ENCODE measurements around the gene IL19.

The IL19 gene, protein sequence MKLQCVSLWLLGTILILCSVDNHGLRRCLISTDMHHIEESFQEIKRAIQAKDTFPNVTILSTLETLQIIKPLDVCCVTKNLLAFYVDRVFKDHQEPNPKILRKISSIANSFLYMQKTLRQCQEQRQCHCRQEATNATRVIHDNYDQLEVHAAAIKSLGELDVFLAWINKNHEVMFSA

DNA sequence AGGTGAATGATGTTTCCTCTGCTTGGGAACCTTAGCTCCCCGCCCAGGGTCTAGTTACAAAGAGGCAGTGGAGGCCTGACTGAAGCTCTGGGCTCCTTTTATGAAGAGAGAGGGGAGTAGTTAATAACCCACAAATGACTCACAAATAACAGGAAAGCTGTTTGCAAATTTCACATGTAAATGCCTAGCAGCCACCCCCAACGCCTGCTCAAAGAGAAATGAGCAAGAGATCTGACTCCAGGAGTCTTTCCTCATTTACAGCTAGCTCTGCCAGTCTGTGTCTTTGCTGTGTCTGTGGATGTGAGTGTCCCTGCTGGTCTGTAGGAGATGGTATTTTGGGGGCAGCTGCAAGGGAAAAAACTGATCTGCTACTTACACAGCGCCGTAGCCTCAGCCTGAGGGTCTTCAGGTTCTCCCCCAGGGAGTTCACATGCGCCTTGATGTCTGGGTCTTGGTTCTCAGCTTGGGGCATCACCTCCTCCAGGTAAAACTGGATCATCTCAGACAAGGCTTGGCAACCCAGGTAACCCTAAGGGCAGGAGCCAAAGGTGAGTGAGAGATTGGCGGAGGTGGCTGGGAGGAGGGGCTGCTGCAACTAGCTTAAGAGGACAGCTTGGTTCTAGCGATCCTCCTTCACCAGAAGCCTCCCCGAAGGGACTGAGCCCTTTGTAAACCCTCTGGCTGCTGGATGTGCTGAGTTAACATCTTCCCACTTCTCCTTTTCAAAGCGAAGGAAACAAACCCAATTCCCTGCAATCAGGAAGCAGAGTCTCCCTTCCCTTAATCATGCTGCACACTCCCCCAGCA lies at the start of gene IL19:
TSS of gene IL19 (plus strand) at position 243 of the 807 bp plus-strand sequence. CDS start 65,890 bp downstream, outside the sequence.
- peak; percentile 59 for DNase-seq (ENCODE audit: low spot score)

DNA sequence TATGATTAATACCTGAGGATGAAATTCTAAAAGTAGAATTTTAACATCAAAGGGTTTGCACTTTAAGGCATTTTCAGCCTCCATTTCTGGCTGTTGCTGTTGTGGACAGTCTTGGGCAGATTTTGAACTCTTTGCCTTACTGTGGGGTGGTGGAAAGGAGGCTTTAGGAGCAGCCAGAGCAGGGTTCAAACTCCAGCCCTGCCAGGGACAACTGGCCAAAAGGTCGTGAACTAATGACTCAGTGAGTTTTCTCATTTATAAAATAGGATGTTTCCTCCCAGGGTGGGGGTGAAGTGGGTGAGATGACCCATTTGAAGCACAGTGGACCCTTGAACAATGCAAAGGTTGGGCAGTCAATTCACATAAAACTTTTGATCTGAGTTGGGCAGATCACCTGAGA lies 49.1 kb upstream of the IL19 start:
- DNase-seq (ENCODE audit: low spot score), result no peak

GRCh38 chr1:206722751-206723461 lies 47.7 kb upstream of the IL19 start:
- no peak for DNase-seq (ENCODE audit: low spot score)

DNA sequence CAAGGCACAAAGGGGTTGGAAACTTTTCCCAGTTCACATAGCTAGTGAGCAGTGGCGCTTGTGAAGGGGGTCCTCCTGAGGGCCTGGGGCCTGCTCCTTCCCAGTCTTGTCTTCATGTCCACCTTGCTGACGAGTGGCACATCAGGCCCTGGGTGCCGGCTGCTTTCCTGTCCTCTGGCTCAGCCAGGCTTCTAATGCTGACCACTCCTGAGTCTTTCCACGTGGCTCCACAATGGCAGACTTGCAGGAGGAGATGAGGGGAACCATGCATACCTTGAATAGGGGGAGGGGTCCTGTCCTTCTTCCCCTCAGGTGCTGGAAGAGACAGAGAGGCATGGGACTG lies 47.1 kb upstream of the IL19 start:
- no peak for DNase-seq (ENCODE audit: low spot score)

GRCh38 chr1:206723805-206724472 lies 46.6 kb upstream of the IL19 start:
- DNase-seq (ENCODE audit: low spot score), result no peak

- peak; percentile 56 for DNase-seq (ENCODE audit: low spot score)
Observed at GRCh38 chr1:206725109-206725963, 45.2 kb upstream of the IL19 start.

DNA sequence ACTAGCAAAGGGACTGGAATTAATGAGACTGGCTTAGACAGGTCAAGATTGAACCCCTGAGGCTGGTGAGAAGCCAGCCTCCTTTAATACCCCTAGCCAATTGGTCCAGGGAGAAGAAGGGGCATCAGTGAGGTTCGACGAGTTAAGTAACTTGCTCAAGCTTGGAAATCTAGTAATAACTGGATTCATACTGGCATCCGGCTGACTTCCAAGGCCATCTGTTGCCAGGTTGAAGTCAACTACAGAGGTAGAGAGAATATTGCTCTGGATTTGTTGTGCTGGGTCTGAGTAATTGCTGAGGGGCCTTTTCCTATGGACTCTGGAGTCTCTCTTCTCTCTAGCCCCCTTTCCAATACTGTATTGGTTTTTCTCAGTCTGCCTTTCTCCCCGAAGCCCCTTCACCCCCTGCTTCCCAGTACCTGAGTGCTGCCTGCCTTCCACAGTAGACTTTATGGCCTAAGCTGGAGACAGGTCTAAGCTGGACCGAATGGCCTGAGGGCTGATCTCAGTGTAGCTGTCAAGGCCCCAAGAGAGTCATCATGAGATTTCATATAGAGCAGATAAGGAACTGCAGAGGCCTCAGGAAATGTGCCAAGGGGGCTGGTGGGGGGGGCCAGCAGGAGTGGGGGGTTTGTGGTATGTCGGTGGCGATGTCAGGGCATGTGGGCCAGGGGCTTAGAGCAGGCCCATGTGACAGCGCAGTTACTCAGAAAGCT lies 42.4 kb upstream of the IL19 start:
- DNase-seq (ENCODE audit: low spot score), result no peak

DNA sequence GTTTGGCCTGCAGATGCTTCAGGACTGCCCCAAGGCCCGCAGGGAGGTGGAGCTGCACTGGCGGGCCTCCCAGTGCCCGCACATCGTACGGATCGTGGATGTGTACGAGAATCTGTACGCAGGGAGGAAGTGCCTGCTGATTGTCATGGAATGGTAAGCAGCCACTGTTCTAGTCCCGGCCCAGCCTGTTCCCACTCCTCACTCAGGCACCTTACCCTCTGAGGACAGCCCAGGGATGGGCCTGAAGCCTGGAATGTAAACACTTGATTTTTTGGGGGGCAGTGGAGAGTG lies 41.9 kb upstream of the IL19 start:
- DNase-seq (ENCODE audit: low spot score), result no peak

DNA sequence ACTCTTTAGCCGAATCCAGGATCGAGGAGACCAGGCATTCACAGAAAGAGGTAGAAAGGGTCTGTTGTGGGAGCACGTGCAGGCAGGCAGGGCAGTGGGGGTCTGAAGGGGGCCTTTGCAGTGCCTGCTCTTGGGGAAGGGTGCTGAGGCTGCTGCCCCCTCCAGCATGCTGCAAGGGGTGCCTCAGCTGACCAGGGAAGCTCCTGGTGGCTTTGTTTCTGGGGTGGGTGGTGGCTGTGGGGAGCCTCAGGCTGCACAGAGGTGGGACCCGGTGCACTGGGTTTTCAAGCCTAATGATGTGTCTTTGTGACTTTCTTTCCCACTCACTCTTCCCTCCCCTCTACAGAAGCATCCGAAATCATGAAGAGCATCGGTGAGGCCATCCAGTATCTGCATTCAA lies 41.5 kb upstream of the IL19 start:
- no peak for DNase-seq (ENCODE audit: low spot score)

DNA sequence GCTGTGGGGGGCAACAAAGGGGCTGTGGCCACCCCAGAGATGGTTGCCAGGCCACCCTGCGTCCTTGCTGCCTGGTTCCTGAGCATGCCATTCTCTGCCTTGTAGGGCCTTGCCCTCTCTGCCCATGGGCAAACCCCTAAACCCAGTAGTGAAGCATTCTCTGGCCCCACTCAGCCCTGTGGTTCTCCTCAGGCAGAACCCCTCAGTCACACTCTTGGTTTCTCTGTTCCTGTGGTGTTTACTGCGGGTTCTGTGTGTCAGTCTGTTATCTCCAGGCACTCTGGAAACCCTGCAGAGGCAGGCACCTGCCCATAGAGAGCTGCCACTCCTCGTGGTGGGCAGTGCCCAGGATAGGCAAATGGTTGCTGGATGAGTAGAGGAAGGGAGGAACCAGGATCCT lies 41.1 kb upstream of the IL19 start:
- DNase-seq (ENCODE audit: low spot score), result no peak

GRCh38 chr1:206732508-206732907 lies 38.1 kb upstream of the IL19 start:
- DNase-seq (ENCODE audit: low spot score), result no peak

GRCh38 chr1:206732992-206733391 lies 37.6 kb upstream of the IL19 start:
- DNase-seq (ENCODE audit: low spot score), result no peak

GRCh38 chr1:206734499-206735142 lies 36.0 kb upstream of the IL19 start:
- peak; percentile 72 for DNase-seq (ENCODE audit: low spot score)

DNA sequence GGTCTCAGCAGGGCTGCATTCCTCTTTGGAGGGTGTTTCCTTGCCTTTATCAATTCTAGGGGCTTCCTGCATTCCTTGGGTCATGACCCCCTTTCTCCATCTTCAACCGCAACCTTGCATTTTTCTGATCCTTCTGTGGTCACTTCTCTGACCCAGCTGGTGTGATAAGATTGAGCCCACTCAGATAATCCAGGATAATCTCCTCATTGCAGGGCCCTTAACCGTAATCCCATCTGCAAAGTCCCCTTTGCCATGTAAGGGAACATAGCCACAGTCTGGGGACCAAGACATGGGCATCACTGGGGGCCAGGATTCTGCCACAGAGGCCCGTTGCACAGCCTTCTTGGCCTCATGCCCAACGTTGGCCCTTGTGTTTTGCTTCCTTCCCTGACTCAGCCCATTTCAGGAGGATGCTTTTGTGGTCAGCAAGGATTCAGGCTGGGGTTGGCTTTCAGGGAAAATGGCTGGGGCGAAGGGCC lies 35.0 kb upstream of the IL19 start:
- no peak for DNase-seq (ENCODE audit: low spot score)

DNA sequence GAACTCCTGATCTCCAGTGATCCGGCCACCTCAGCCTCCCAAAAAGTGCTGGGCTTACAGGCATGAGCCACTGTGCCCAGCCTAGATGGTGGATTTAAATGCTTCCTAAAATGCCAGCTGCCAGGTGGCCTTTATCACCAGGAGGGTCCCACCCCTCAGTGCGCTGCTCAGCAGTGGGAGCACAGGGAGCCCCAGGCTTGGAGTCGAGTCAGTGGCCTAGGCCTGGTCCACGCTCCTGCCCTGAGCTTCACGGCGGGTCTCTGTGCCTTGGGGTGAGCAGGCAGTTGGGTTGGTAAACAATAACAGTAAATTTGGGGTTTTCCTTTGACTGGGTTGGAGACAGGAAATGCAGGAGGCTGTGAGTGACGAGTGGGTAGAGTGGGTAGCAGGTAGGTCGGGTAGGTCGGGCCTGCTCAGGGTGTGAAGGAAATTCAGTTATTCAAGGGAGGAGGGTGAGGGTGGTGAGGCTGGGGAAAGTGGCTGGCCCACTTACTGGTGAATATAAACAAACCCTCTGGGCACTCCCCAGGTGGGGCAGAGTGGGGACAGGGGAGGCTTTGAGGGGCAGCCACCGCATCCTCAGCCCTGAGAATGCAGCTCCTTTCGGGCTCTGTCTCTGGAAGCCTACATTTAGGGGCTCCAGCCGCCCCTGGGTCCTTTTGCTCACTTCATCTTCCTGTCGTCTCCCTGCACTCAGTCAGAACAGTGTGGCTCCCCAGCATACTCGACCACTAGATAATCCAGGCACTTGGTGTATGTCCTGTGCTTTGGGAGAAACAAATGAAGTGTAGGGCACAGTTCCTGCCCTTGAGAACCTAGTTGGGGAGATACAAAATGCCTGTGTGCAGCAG lies 33.5 kb upstream of the IL19 start:
- DNase-seq (ENCODE audit: low spot score), result peak; percentile 58

DNA sequence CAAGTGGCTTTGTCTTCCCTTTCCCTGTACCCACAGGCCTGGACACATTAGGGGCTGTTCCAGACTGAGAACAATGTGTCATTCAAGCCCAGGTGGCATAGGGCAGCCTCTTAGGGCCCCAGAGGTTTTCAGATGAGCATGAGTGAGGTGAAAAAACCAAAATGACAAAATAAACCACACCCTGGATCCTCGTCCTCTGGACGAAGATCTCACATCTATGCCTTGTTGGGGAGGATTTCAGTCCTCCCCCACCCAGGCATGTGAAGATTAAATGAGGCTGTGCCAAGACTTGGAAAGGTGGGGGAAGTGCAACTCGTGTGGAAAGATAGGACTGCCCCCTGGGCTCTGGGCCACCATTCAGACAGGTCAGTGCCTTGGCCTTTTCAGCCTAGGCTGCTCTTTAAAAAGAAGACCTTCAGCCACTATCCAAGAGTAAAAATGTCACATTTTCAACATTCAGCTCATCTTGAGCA lies 32.8 kb upstream of the IL19 start:
- DNase-seq (ENCODE audit: low spot score), result no peak

DNA sequence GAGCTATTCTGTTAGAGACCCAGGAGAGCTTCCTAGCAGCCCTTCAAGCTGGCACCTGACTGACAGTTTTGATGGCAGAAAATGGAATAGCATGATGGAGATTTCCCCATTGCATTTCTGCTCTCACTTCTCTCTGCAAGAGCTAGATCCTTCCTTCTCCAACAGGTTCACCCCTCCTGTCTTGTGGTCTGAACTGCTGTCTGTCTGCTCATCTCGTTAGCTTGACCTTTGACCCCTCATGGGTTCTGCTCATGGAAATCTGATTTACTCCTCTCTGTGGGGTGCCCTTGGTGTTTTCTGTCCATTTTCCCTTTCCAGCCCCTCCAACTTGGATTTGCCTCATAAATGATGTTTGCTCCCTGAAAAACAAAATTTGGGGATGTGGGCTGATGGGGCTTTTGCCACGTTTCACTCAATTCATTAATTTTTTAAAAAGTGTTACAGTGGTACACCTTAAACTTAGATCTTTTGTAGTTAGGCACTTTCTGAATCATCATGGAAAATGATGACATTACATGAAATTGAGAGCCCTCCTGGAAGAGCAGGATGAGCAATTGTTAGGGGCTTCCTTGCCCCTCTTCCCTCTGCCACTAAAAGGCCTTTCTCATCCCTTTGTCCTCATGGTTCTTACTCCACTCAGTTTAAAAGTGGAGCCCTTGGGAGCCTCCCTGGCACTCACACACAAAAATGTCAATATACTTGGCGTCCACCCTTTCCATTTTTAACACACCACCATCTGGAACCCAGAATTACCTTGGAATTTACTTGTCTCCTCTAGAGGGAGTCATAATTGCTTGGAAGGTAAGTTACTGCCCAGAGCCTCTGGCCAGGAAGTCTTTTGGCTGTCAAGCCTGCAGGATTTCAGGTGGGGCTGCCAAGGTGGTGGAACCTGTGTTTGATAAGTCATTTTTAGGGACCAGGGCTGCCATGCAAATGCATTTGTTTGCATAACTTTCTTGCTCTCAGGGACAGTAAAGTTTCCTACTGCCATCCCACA lies 31.9 kb upstream of the IL19 start:
- DNase-seq (ENCODE audit: low spot score), result no peak

GRCh38 chr1:206739411-206740076 lies 31.0 kb upstream of the IL19 start:
- DNase-seq (ENCODE audit: low spot score), result no peak
